OCI-LY1 (cell line): ENCODE data around the gene NPC2.

ENCODE experiments used
- CTCF ChIP-seq: fragments of 200-600 bp; sonication (generic), shearing (Covaris generic); IDR thresholded peaks from 2 replicates; pipeline ENCODE4 v1.5.1; 2017; ENCODE audit warnings: mild to moderate bottlenecking, antibody characterized with exemption, low read length, moderate library complexity, mixed read lengths
- EZH2 ChIP-seq: fragments of 200-600 bp; sonication (generic), shearing (Covaris generic); IDR thresholded peaks from 2 replicates; pipeline ENCODE4 v1.8.0; 2017; ENCODE audit warnings: borderline replicate concordance, mixed run types, mild to moderate bottlenecking, antibody characterized with exemption, low read length, moderate library complexity, mixed read lengths

- TF ChIP-seq CTCF (no peak), EZH2 (no peak)
Measured at GRCh38 chr14:74506411-74506851, 13.3 kb upstream of the NPC2 start.
